ENCODE data around the gene PTPRK.

Gene PTPRK

GRCh38 chr6:128280066-128280465 is 240.3 kb downstream of the PTPRK start:
- no peak for FAIRE-seq
- DNase-seq (ENCODE audit: insufficient read length, low spot score), result no peak
- TF ChIP-seq SPI1 (IDR thresholded peaks at IDR 0.05; ENCODE audit: low read depth, low read length) (no peak), POLR2AphosphoS5 (IDR thresholded peaks at IDR 0.05; ENCODE audit: low read depth, low read length) (no peak), POU2F2 (IDR thresholded peaks at IDR 0.05; ENCODE audit: low read depth, low read length) (no peak), TAF1 (IDR thresholded peaks at IDR 0.05; ENCODE audit: low read depth, low read length) (no peak), POLR2A (IDR thresholded peaks at IDR 0.05; ENCODE audit: low read depth, low read length) (no peak), PAX5 (IDR thresholded peaks at IDR 0.05; ENCODE audit: insufficient read depth, low read length, severe bottlenecking) (no peak)

DNA sequence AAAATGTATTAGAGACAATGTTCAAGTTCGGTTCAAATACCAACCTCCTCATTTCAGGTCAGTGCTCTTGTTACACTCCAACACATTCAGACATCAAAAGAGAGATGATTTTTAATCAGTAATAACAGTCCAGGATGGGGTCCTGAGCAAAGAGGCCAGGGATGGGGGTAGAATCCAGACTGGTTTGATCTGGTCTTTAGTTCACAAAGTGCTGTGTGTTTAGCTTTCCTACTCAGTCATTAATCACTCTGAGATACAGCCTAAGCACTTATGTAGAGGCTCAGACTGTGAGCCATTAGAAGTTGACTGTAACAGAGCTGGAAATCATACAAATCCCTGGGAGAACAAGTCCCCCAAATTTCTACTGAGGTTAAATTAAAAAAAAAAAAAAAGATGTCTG is 241.6 kb downstream of the PTPRK start:
- DNase-seq (ENCODE audit: insufficient read length, low spot score) (no peak), FAIRE-seq (no peak)
- TF ChIP-seq POU2F2 (IDR thresholded peaks at IDR 0.05; ENCODE audit: low read depth, low read length) (no peak), SPI1 (IDR thresholded peaks at IDR 0.05; ENCODE audit: low read depth, low read length) (no peak), PAX5 (IDR thresholded peaks at IDR 0.05; ENCODE audit: insufficient read depth, low read length, severe bottlenecking) (no peak)

GRCh38 chr6:128277379-128277778 is 243.0 kb downstream of the PTPRK start:
- FAIRE-seq (no peak), DNase-seq (ENCODE audit: insufficient read length, low spot score) (no peak)
- TF ChIP-seq POU2F2 (IDR thresholded peaks at IDR 0.05; ENCODE audit: low read depth, low read length) (no peak), TAF1 (IDR thresholded peaks at IDR 0.05; ENCODE audit: low read depth, low read length) (no peak), PAX5 (IDR thresholded peaks at IDR 0.05; ENCODE audit: insufficient read depth, low read length, severe bottlenecking) (no peak), POLR2A (IDR thresholded peaks at IDR 0.05; ENCODE audit: low read depth, low read length) (no peak), SPI1 (IDR thresholded peaks at IDR 0.05; ENCODE audit: low read depth, low read length) (no peak), POLR2AphosphoS5 (IDR thresholded peaks at IDR 0.05; ENCODE audit: low read depth, low read length) (no peak)

- TF ChIP-seq POLR2AphosphoS5 (IDR thresholded peaks at IDR 0.05; ENCODE audit: low read depth, low read length), result no peak
- no peak for TF ChIP-seq TAF1 (IDR thresholded peaks at IDR 0.05; ENCODE audit: low read depth, low read length)
- TF ChIP-seq POU2F2 (IDR thresholded peaks at IDR 0.05; ENCODE audit: low read depth, low read length), result no peak
- no peak for TF ChIP-seq POLR2A (IDR thresholded peaks at IDR 0.05; ENCODE audit: low read depth, low read length)
- TF ChIP-seq SPI1 (IDR thresholded peaks at IDR 0.05; ENCODE audit: low read depth, low read length), result no peak
- DNase-seq (ENCODE audit: insufficient read length, low spot score), result no peak
- FAIRE-seq, result no peak
These were observed 244.1 kb downstream of the PTPRK start for GRCh38 chr6:128276311-128276710.

DNA sequence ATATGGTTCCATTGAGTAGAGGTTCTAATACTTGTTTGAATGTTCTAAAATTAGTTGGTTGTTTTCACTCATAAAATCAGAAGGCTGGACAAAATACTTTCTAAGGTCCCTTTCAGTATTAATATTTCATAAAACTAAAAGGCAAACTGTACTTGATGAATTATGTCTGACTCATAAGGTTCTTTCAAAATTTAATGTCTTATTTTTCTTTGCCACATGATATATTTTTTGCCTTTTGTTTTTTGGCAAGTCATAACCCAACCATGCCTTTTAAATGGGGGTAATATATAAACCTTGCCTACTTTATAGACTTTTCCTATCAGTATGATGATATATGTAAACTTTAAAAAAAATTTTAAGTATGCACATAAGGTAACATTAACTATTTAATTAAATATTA is 244.7 kb downstream of the PTPRK start:
- DNase-seq (ENCODE audit: insufficient read length, low spot score) (no peak), FAIRE-seq (no peak)
- no peak for TF ChIP-seq POU2F2 (IDR thresholded peaks at IDR 0.05; ENCODE audit: low read depth, low read length)
- TF ChIP-seq SPI1 (IDR thresholded peaks at IDR 0.05; ENCODE audit: low read depth, low read length), result no peak
- no peak for TF ChIP-seq POLR2AphosphoS5 (IDR thresholded peaks at IDR 0.05; ENCODE audit: low read depth, low read length)
- no peak for TF ChIP-seq POLR2A (IDR thresholded peaks at IDR 0.05; ENCODE audit: low read depth, low read length)

DNA sequence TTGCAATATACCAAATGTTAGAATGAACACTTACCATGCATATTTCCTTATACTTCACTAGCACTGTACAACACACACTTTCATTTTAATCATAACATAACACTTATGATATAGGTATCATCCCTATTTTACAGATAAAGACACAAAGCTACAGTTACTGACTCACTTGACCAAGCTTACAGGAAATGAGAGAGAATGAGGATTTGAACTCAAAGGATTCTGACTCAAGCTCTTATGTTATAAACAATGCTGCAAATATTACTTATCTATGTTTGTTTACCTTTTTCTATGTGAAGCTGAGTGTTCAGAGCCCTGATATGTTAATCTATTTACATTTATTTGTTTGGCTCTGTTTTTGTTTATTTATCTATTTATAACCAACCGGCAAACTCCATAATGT is 245.4 kb downstream of the PTPRK start:
- FAIRE-seq (no peak), DNase-seq (ENCODE audit: insufficient read length, low spot score) (no peak)
- no peak for TF ChIP-seq TAF1 (IDR thresholded peaks at IDR 0.05; ENCODE audit: low read depth, low read length)
- TF ChIP-seq POLR2AphosphoS5 (IDR thresholded peaks at IDR 0.05; ENCODE audit: low read depth, low read length), result no peak
- TF ChIP-seq PAX5 (IDR thresholded peaks at IDR 0.05; ENCODE audit: insufficient read depth, low read length, severe bottlenecking), result no peak
- TF ChIP-seq POU2F2 (IDR thresholded peaks at IDR 0.05; ENCODE audit: low read depth, low read length), result no peak
- TF ChIP-seq POLR2A (IDR thresholded peaks at IDR 0.05; ENCODE audit: low read depth, low read length), result no peak
- no peak for TF ChIP-seq SPI1 (IDR thresholded peaks at IDR 0.05; ENCODE audit: low read depth, low read length)

- FAIRE-seq (no peak), DNase-seq (ENCODE audit: insufficient read length, low spot score) (no peak)
- TF ChIP-seq POLR2AphosphoS5 (IDR thresholded peaks at IDR 0.05; ENCODE audit: low read depth, low read length) (no peak), POLR2A (IDR thresholded peaks at IDR 0.05; ENCODE audit: low read depth, low read length) (no peak), PAX5 (IDR thresholded peaks at IDR 0.05; ENCODE audit: insufficient read depth, low read length, severe bottlenecking) (no peak), SPI1 (IDR thresholded peaks at IDR 0.05; ENCODE audit: low read depth, low read length) (no peak), POU2F2 (IDR thresholded peaks at IDR 0.05; ENCODE audit: low read depth, low read length) (no peak), TAF1 (IDR thresholded peaks at IDR 0.05; ENCODE audit: low read depth, low read length) (no peak)
These were observed 248.9 kb downstream of the PTPRK start for GRCh38 chr6:128271527-128271926.

- no peak for FAIRE-seq
- DNase-seq (ENCODE audit: insufficient read length, low spot score), result no peak
- TF ChIP-seq POLR2AphosphoS5 (IDR thresholded peaks at IDR 0.05; ENCODE audit: low read depth, low read length) (no peak), POLR2A (IDR thresholded peaks at IDR 0.05; ENCODE audit: low read depth, low read length) (no peak), TAF1 (IDR thresholded peaks at IDR 0.05; ENCODE audit: low read depth, low read length) (no peak), PAX5 (IDR thresholded peaks at IDR 0.05; ENCODE audit: insufficient read depth, low read length, severe bottlenecking) (no peak), POU2F2 (IDR thresholded peaks at IDR 0.05; ENCODE audit: low read depth, low read length) (no peak), SPI1 (IDR thresholded peaks at IDR 0.05; ENCODE audit: low read depth, low read length) (no peak)
These were observed 249.4 kb downstream of the PTPRK start for GRCh38 chr6:128271011-128271410.

DNA sequence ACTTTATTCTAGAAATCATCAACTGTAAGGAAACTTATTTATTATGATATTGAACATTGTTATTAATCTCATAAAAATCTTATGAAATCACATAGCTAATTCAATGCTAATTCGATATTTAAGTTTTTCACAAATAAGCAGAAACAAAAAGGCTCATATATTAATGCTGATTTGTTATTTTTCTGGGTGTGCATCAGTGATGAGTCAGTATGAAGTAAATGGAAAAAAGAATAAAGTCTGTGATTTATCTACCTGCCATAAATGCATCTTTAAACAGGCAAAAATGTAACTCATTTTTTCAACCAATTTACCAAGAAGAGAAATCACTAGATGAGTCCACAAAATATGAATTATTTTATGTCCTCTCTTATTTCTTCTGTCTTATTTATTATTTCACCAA is 253.5 kb downstream of the PTPRK start:
- no peak for FAIRE-seq
- no peak for DNase-seq (ENCODE audit: insufficient read length, low spot score)
- TF ChIP-seq POU2F2 (IDR thresholded peaks at IDR 0.05; ENCODE audit: low read depth, low read length), result no peak
- TF ChIP-seq POLR2AphosphoS5 (IDR thresholded peaks at IDR 0.05; ENCODE audit: low read depth, low read length), result no peak
- TF ChIP-seq SPI1 (IDR thresholded peaks at IDR 0.05; ENCODE audit: low read depth, low read length), result no peak
- TF ChIP-seq POLR2A (IDR thresholded peaks at IDR 0.05; ENCODE audit: low read depth, low read length), result no peak
- TF ChIP-seq PAX5 (IDR thresholded peaks at IDR 0.05; ENCODE audit: insufficient read depth, low read length, severe bottlenecking), result no peak
- TF ChIP-seq TAF1 (IDR thresholded peaks at IDR 0.05; ENCODE audit: low read depth, low read length), result no peak

- TF ChIP-seq PAX5 (IDR thresholded peaks at IDR 0.05; ENCODE audit: insufficient read depth, low read length, severe bottlenecking) (no peak), POLR2A (IDR thresholded peaks at IDR 0.05; ENCODE audit: low read depth, low read length) (no peak), TAF1 (IDR thresholded peaks at IDR 0.05; ENCODE audit: low read depth, low read length) (no peak), SPI1 (IDR thresholded peaks at IDR 0.05; ENCODE audit: low read depth, low read length) (no peak), POLR2AphosphoS5 (IDR thresholded peaks at IDR 0.05; ENCODE audit: low read depth, low read length) (no peak)
- FAIRE-seq, result no peak
These were observed 254.7 kb downstream of the PTPRK start for GRCh38 chr6:128265706-128266105.

More at GRCh38 chr6:128265706-128266105, 254.7 kb downstream of the PTPRK start:
- no peak for DNase-seq (ENCODE audit: insufficient read length, low spot score)

Measured in GM12891 (cell line).